ENCODE data around the gene FRMD7. TPM values are rescaled to one million over a fixed set of nuclear protein-coding genes. Genes with fewer than 3 reads are reported as not detected.

Gene FRMD7
- polyA plus RNA-seq, 1 donor from 2014 or later = 0.54 TPM

- Histone ChIP-seq H2AFZ (ENCODE audit: low read depth, low read length) (no peak overlapping the region), H3K9ac (ENCODE audit: low read length) (no peak overlapping the region), H3F3A (ENCODE audit: insufficient read depth, low read length, poor library complexity, severe bottlenecking) (no peaks in the 10 kb centered on the region), H3K27ac (ENCODE audit: low read length) (no peak overlapping the region), H3K79me2 (replicated peaks; ENCODE audit: insufficient read depth, low read length) (no peaks in the 10 kb centered on the region), H4K20me1 (ENCODE audit: insufficient read depth) (no peaks in the 10 kb centered on the region), H3K9me3 (ENCODE audit: low read length) (no peaks in the 10 kb centered on the region), H3K27me3 (ENCODE audit: insufficient read depth, low read depth, low read length) (no peaks in the 10 kb centered on the region), H3K36me3 (ENCODE audit: insufficient read depth, low read length) (no peaks in the 10 kb centered on the region), H3K4me2 (ENCODE audit: low read length) (no peak overlapping the region), H3K9me2 (ENCODE audit: insufficient read depth, low read length) (no peaks in the 10 kb centered on the region), H3K4me3 (ENCODE audit: low read length) (no peak overlapping the region)
- no peak for TF ChIP-seq POLR2AphosphoS5 (IDR thresholded peaks at IDR 0.05)
- TF ChIP-seq RAD21 (conservative IDR thresholded peaks at IDR 0.05) = no peak
- no peak for TF ChIP-seq TAF1 (IDR thresholded peaks at IDR 0.05; ENCODE audit: low read depth)
- TF ChIP-seq EP300 (conservative IDR thresholded peaks at IDR 0.05; ENCODE audit: poor library complexity, severe bottlenecking) = no peak
- no peak for TF ChIP-seq EZH2 (IDR thresholded peaks at IDR 0.05; ENCODE audit: borderline replicate concordance, insufficient read depth, low read length, poor library complexity, severe bottlenecking)
- no peak for TF ChIP-seq CTCF (IDR thresholded peaks at IDR 0.05; ENCODE audit: poor library complexity, severe bottlenecking)
- no peak for TF ChIP-seq REST (IDR thresholded peaks at IDR 0.05; ENCODE audit: borderline replicate concordance)
- TF ChIP-seq SMC3 (conservative IDR thresholded peaks at IDR 0.05; ENCODE audit: poor library complexity) = no peak
Observed at GRCh38 chrX:132093239-132093860, 34.5 kb downstream of the FRMD7 start.

GRCh38 chrX:132092439-132093065 lies 35.3 kb downstream of the FRMD7 start:
- Histone ChIP-seq H2AFZ (ENCODE audit: low read depth, low read length) (no peak overlapping the region), H3K36me3 (ENCODE audit: insufficient read depth, low read length) (no peaks in the 10 kb centered on the region), H3F3A (ENCODE audit: insufficient read depth, low read length, poor library complexity, severe bottlenecking) (no peaks in the 10 kb centered on the region), H3K4me2 (ENCODE audit: low read length) (no peak overlapping the region), H3K9ac (ENCODE audit: low read length) (no peak overlapping the region), H3K4me3 (ENCODE audit: low read length) (no peak overlapping the region), H3K27ac (ENCODE audit: low read length) (no peak overlapping the region), H3K9me2 (ENCODE audit: insufficient read depth, low read length) (no peaks in the 10 kb centered on the region), H3K9me3 (ENCODE audit: low read length) (no peaks in the 10 kb centered on the region), H4K20me1 (ENCODE audit: insufficient read depth) (no peaks in the 10 kb centered on the region), H3K27me3 (ENCODE audit: insufficient read depth, low read depth, low read length) (no peaks in the 10 kb centered on the region), H3K79me2 (replicated peaks; ENCODE audit: insufficient read depth, low read length) (no peaks in the 10 kb centered on the region)
- TF ChIP-seq CTCF (IDR thresholded peaks at IDR 0.05; ENCODE audit: poor library complexity, severe bottlenecking) = peak; percentile 49
- TF ChIP-seq POLR2AphosphoS5 (IDR thresholded peaks at IDR 0.05) = no peak
- TF ChIP-seq RAD21 (conservative IDR thresholded peaks at IDR 0.05) = peak; percentile 32
